Right lobe of liver (tissue), 6 donors: ENCODE measurements around the gene ZSCAN22. TPM values are rescaled to one million over a fixed set of nuclear protein-coding genes. Genes with fewer than 3 reads are reported as not detected.

Source experiments
- ATAC-seq, 4 donors: fragments of 200-7000 bp; cut with Tn5 transposase; one replicate each; pipeline ENCODE4 v1.9.1; 2020; ENCODE audit warnings: mild to moderate bottlenecking in 4 of 4, moderate library complexity in 4 of 4
- DNase-seq, 3 donors: peaks; one replicate each; pipeline ENCODE4 v3.0.0-alpha.2; 2020
- H3K27ac ChIP-seq, 3 donors: fragments of 200-600 bp; one replicate each; pipeline ENCODE4 v1.8.0; 2022
- H3K27me3 ChIP-seq, 2 donors: fragments of 200-600 bp; one replicate each; pipeline ENCODE4 v1.8.0; 2022
- H3K36me3 ChIP-seq, 4 donors: fragments of 200-600 bp; sonication (generic) in 1 of 4; one replicate each; pipeline versions ENCODE4 v1.5.1 to v1.8.0; 2017 to 2022; ENCODE audit warnings: control low read depth in 1 of 4
- H3K4me1 ChIP-seq, 4 donors: fragments of 200-600 bp; sonication (generic) in 1 of 4; one replicate each; pipeline versions ENCODE4 v1.5.1 to v1.8.0; 2017 to 2022; ENCODE audit warnings: control low read depth in 1 of 4
- H3K4me3 ChIP-seq, 3 donors: fragments of 200-600 bp; one replicate each; pipeline ENCODE4 v1.8.0; 2022
- H3K9me3 ChIP-seq, 4 donors: fragments of 200-600 bp; sonication (generic) in 1 of 4; one replicate each; pipeline versions ENCODE4 v1.5.1 to v1.8.0; 2017 to 2022; ENCODE audit warnings: control low read depth in 1 of 4
- POLR2A ChIP-seq: fragments of 450-650 bp; IDR thresholded peaks from one replicate; pipeline ENCODE4 v1.6.1; 2017; ENCODE audit warnings: antibody characterized with exemption, mild to moderate bottlenecking
- WGBS: methylation state at CpG from one replicate; pipeline ENCODE4 v1.1.6; 2018; ENCODE audit warnings: low coverage, low lambda C conversion rate; ENCODE audit not compliant: insufficient coverage; ENCODE audit errors: missing lambda C conversion rate; 5-methylcytosine and 5-hydroxymethylcytosine counted together
- intact Hi-C, 2 donors: fragments of 100-400 bp; cut with DNase I; formaldehyde crosslinking; loops; one replicate each; pipeline versions ENCODE4 v1.11.2 to v1.14.1; 2022
- total RNA-seq, 6 experiments: library from RNA; depleted of rRNA in 2 of 6; stranded (reverse); fragments of >200 nt in 2 of 6; fragmentation: NEBNext Ultra II Directional in 3 of 6; extraction: Animal tissue kit (Norgen Biotek cat#: 25700) in 3 of 6; gene quantifications; one replicate each; pipeline versions ENCODE4 v1.1.0 to v1.2.4, GENCODE V29; 2016 to 2023
- TF ChIP-seq, protein P1 (sequence below), 4 donors: fragments of 200-600 bp in 3 of 4; fragments of 450-650 bp in 1 of 4; IDR thresholded peaks; one replicate each; pipeline versions ENCODE4 v1.5.1 to v1.8.0; 2016 to 2022; ENCODE audit warnings: antibody characterized with exemption in 4 of 4, mild to moderate bottlenecking in 2 of 4
- donor health status: DM: no; HTN: yes; CAD: no.
- donor health status: DM: no; HTN: no; CAD: no.
- donor health status: DM: no; HTN: no; CAD: no.
- donor health status: DM: no; HTN: yes; CAD: no.
- donor health status: DM: no; HTN: yes; CAD: no.

Gene ZSCAN22
- total RNA-seq, 6 experiments from 2014 or later, result 1.7 to 2.9 (median 2.1) TPM

GRCh38 chr19:58362272-58362994 lies 35.6 kb downstream of the ZSCAN22 start, which contains the start of gene ZNF497:
Gene ZNF497 (minus strand): TSS chr19:58362751. CDS start chr19:58357635, 5,116 bp downstream.
- no peaks in the 10 kb centered on the region for H3K4me1 ChIP-seq
- no peaks in the 10 kb centered on the region for H3K9me3 ChIP-seq
- peak within 1 kb of the TSS; percentile 81 to 90 (median 88) for H3K27ac ChIP-seq
- DNase-seq, result peak; percentile 98 to 99 (median 99)
- peak; percentile 82 for TF ChIP-seq POLR2A
- TF ChIP-seq, protein P1, sequence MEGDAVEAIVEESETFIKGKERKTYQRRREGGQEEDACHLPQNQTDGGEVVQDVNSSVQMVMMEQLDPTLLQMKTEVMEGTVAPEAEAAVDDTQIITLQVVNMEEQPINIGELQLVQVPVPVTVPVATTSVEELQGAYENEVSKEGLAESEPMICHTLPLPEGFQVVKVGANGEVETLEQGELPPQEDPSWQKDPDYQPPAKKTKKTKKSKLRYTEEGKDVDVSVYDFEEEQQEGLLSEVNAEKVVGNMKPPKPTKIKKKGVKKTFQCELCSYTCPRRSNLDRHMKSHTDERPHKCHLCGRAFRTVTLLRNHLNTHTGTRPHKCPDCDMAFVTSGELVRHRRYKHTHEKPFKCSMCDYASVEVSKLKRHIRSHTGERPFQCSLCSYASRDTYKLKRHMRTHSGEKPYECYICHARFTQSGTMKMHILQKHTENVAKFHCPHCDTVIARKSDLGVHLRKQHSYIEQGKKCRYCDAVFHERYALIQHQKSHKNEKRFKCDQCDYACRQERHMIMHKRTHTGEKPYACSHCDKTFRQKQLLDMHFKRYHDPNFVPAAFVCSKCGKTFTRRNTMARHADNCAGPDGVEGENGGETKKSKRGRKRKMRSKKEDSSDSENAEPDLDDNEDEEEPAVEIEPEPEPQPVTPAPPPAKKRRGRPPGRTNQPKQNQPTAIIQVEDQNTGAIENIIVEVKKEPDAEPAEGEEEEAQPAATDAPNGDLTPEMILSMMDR (IDR thresholded peaks at IDR 0.05), result no peak
- ATAC-seq, result peak; percentile 92 to 95 (median 94)
- intact Hi-C loops, result no loop called here
- peak within 1 kb of the TSS; percentile 81 to 94 (median 83) for H3K4me3 ChIP-seq
- no peaks in the 10 kb centered on the region for H3K27me3 ChIP-seq
- WGBS, result 0% methylated on average over 13 of the region's 74 CpGs
- H3K36me3 ChIP-seq, result no peaks in the 10 kb centered on the region

- intact Hi-C loops, result no loop called here
- no peak for ATAC-seq
- WGBS, result 63% methylated on average over 3 of the region's 5 CpGs
- no peaks in the 10 kb centered on the region for H3K9me3 ChIP-seq
- no peaks in the 10 kb centered on the region for H3K36me3 ChIP-seq
- DNase-seq, result peak in 1 of 3 donors; percentile 10
- no peaks in the 10 kb centered on the region for H3K27me3 ChIP-seq
- no peak overlapping the region for H3K27ac ChIP-seq
- no peaks in the 10 kb centered on the region for H3K4me1 ChIP-seq
- H3K4me3 ChIP-seq, result no peak overlapping the region
- TF ChIP-seq, protein P1 (IDR thresholded peaks at IDR 0.05), result no peak
- TF ChIP-seq POLR2A, result no peak
Observed at GRCh38 chr19:58364146-58364545, 37.4 kb downstream of the ZSCAN22 start.

DNA sequence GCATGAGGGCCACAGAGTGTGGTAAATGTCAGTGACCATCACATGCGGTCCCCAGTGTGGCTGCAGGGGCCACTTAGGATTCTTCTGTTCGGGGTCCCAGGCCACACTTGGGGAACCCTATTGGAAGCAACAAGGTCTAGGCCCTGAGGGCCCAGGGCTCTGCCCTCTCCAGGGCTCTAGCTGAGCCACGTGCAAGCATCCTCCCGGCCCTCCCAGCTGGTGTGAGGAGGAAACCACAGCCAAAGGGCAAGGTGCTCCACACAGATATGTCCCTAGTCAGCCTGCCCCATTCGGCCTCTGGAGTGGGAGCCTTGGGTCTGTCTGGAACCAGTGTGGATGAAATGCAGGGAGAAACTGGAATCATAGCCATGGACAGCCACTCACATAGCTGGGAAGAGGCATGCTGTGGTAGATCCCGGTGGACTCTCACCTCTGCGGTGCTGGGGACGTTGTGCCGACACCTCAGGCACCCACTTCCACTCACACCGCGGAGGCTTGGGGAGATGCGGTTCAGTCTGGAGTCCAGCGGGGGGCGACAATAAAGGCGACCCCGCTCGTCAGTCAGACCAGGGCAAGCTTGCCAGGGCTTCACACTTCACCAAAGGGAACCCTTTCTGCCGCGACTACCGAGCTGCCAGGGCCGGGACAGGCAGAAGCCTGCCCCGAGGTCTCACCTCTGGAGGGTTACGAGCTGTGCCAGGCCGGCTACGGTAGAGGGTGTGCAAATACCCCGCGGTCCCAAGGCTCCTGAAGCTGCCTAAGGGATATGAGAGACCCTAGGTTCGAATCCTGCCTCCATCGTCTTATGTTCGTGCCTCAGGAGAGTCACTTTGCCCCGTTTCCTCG lies 40.0 kb downstream of the ZSCAN22 start:
- WGBS, result 93% methylated on average over 3 of the region's 32 CpGs
- TF ChIP-seq, protein P1 (IDR thresholded peaks at IDR 0.05), result no peak
- TF ChIP-seq POLR2A, result no peak
- ATAC-seq (no peak), DNase-seq (peak in 1 of 3 donors; percentile 15)
- no peaks in the 10 kb centered on the region for H3K36me3 ChIP-seq
- no peaks in the 10 kb centered on the region for H3K9me3 ChIP-seq
- H3K4me1 ChIP-seq, result no peaks in the 10 kb centered on the region
- no peak overlapping the region for H3K4me3 ChIP-seq
- no peaks in the 10 kb centered on the region for H3K27me3 ChIP-seq
- H3K27ac ChIP-seq, result no peak overlapping the region
- intact Hi-C loops, result no loop called here

DNA sequence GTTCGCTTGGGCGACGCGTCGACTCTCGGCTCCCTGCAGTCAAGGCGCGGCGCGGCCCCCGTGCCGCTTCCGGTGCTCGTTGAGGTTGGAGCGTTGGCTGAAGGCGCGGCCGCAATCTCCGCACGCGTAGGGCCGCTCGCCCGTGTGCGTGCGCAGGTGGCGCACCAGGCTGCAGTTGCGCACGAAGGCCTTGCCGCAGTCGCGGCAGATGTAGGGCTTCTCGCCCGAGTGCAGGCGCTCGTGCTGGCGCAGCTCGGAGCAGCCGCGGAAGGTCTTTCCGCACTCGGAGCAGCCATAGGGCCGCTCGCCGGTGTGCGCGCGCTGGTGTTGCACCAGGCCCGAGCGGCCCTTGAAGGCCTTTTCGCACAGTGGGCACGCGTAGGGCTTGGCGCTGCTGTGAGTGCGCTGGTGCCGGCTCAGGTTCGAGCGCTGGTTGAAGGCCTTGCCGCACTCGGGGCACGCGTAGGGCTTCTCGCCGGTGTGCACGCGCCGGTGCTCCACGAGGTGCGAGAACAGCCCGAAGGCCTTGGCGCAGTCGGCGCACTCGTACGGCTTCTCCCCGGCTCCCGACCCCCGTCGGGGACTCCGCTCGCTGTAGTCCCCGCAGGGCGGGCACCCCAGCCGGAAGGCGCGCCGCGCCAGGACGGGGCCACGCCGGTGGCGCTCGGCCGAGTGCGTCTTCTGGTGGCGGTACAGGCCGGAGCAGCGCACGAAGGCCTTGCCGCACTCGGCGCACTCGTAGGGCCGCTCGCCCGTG lies 41.1 kb downstream of the ZSCAN22 start:
- no peak for ATAC-seq

More for the DNA sequence above, 41.1 kb downstream of the ZSCAN22 start:
- peaks cover 0 to 7% (median 3%) of the 10 kb centered on the region in 4 donors for H3K4me1 ChIP-seq
- H3K27ac ChIP-seq, result no peak overlapping the region
- H3K27me3 ChIP-seq, result no peaks in the 10 kb centered on the region
- TF ChIP-seq POLR2A, result no peak
- TF ChIP-seq, protein P1 (IDR thresholded peaks at IDR 0.05), result no peak
- DNase-seq, result peak in 1 of 3 donors; percentile 12
- no peaks in the 10 kb centered on the region for H3K9me3 ChIP-seq
- no peak overlapping the region for H3K4me3 ChIP-seq
- intact Hi-C loops, result no loop called here
- no peaks in the 10 kb centered on the region for H3K36me3 ChIP-seq
- WGBS, result no CpG with 5 or more reads among the region's 106 CpGs
